HepG2 (cell line): ENCODE results near the gene TCF25. TPM values are rescaled to one million over a fixed set of nuclear protein-coding genes. Genes with fewer than 3 reads are reported as not detected.

Experiments
- ARID2 ChIP-seq: sonication (generic); formaldehyde crosslinking; IDR thresholded peaks from 2 replicates; pipeline ENCODE4 v1.8.1; 2022; ENCODE audit warnings: mild to moderate bottlenecking, missing genetic modification reagents, borderline replicate concordance
- CREB1 ChIP-seq, 2 experiments: fragments of 450-650 bp in 1 of 2; IDR thresholded peaks; 2 replicates each; pipeline ENCODE4 v1.6.1; 2016 to 2017; ENCODE audit warnings: control low read depth in 1 of 2, mild to moderate bottlenecking in 1 of 2, missing compliant biosample characterization in 1 of 2, missing genetic modification characterization in 1 of 2
- FIP1L1 ChIP-seq: fragments of 200-400 bp; formaldehyde crosslinking; IDR thresholded peaks from 2 replicates; pipeline ENCODE4 v1.6.1; 2018; ENCODE audit warnings: low read depth, mild to moderate bottlenecking, low read length, moderate library complexity, borderline replicate concordance; ENCODE audit not compliant: insufficient read depth
- FUBP1 ChIP-seq: sonication (generic); formaldehyde crosslinking; IDR thresholded peaks from 2 replicates; pipeline ENCODE4 v1.5.1; 2020; ENCODE audit warnings: missing genetic modification reagents, mild to moderate bottlenecking, borderline replicate concordance
- HNF4A ChIP-seq: sonication (generic); formaldehyde crosslinking; IDR thresholded peaks from 2 replicates; pipeline ENCODE4 v1.4.0; 2020; ENCODE audit warnings: missing genetic modification reagents
- HNRNPL ChIP-seq: fragments of 200-400 bp; formaldehyde crosslinking; IDR thresholded peaks from 2 replicates; pipeline ENCODE4 v1.6.1; 2017; ENCODE audit warnings: mild to moderate bottlenecking, low read depth, low read length
- KDM6A ChIP-seq: IDR thresholded peaks from 2 replicates; pipeline ENCODE4 v1.6.1; 2016; ENCODE audit warnings: low read depth
- MBNL3 ChIP-seq: fragments of 250-450 bp; sonication (Bioruptor Pico); conservative IDR thresholded peaks from 2 replicates; pipeline ENCODE4 v1.8.0; 2022; ENCODE audit warnings: mild to moderate bottlenecking, inconsistent platforms
- MIXL1 ChIP-seq: IDR thresholded peaks from 2 replicates; pipeline ENCODE4 v1.6.1; 2016
- MTA1 ChIP-seq: sonication (generic); formaldehyde crosslinking; IDR thresholded peaks from 2 replicates; pipeline ENCODE4 v1.4.0; 2020; ENCODE audit warnings: missing genetic modification reagents, mild to moderate bottlenecking, borderline replicate concordance
- NCOA5 ChIP-seq: sonication (generic); formaldehyde crosslinking; IDR thresholded peaks from 2 replicates; pipeline ENCODE4 v1.4.0; 2020; ENCODE audit warnings: missing genetic modification reagents
- NR1H2 ChIP-seq: sonication (generic); formaldehyde crosslinking; IDR thresholded peaks from 2 replicates; pipeline ENCODE4 v1.8.1; 2022; ENCODE audit warnings: low read depth, missing genetic modification reagents, borderline replicate concordance
- NR2F1 ChIP-seq, 2 experiments: fragments of 450-650 bp in 1 of 2; formaldehyde crosslinking in 1 of 2; IDR thresholded peaks; 2 replicates each; pipeline versions ENCODE4 v1.5.0 to v1.6.1; 2016 to 2020; ENCODE audit warnings: mild to moderate bottlenecking in 1 of 2, missing compliant biosample characterization in 1 of 2, missing genetic modification reagents in 1 of 2, moderate library complexity in 1 of 2
- PLRG1 ChIP-seq: fragments of 450-650 bp; conservative IDR thresholded peaks from 2 replicates; pipeline ENCODE4 v1.6.1; 2016
- POLR2AphosphoS2 ChIP-seq: IDR thresholded peaks from 2 replicates; pipeline ENCODE4 v1.6.1; 2011; ENCODE audit warnings: low read depth, low read length, improper control_type of control experiment
- SP2 ChIP-seq: sonication (generic); formaldehyde crosslinking; IDR thresholded peaks from 2 replicates; pipeline ENCODE4 v1.5.1; 2020; ENCODE audit warnings: mild to moderate bottlenecking, missing genetic modification reagents
- TEAD2 ChIP-seq: sonication (generic); formaldehyde crosslinking; IDR thresholded peaks from 2 replicates; pipeline ENCODE4 v1.9.0; 2021; ENCODE audit warnings: missing genetic modification reagents
- TEAD3 ChIP-seq: optimal IDR thresholded peaks from 2 replicates; pipeline ENCODE3; 2016; ENCODE audit warnings: borderline replicate concordance
- ZBTB37 ChIP-seq: sonication (generic); formaldehyde crosslinking; IDR thresholded peaks from 2 replicates; pipeline ENCODE4 v1.4.0; 2020; ENCODE audit warnings: mild to moderate bottlenecking, missing genetic modification reagents
- ZFP82 ChIP-seq: sonication (generic); formaldehyde crosslinking; IDR thresholded peaks from 2 replicates; pipeline ENCODE4 v1.5.1; 2020; ENCODE audit warnings: mild to moderate bottlenecking, missing genetic modification reagents, borderline replicate concordance
- ZNF260 ChIP-seq: sonication (generic); formaldehyde crosslinking; IDR thresholded peaks from 2 replicates; pipeline ENCODE4 v1.4.0; 2020; ENCODE audit warnings: missing genetic modification reagents, low read depth, mild to moderate bottlenecking, borderline replicate concordance
- ZNF275 ChIP-seq: sonication (generic); formaldehyde crosslinking; IDR thresholded peaks from 2 replicates; pipeline ENCODE4 v1.8.0; 2022; ENCODE audit warnings: missing genetic modification reagents, mild to moderate bottlenecking, inconsistent platforms, borderline replicate concordance
- ZNF33A ChIP-seq: sonication (generic); formaldehyde crosslinking; IDR thresholded peaks from 2 replicates; pipeline ENCODE4 v1.5.1; 2020; ENCODE audit warnings: missing genetic modification reagents, mild to moderate bottlenecking, moderate library complexity, borderline replicate concordance
- ZNF383 ChIP-seq: sonication (generic); formaldehyde crosslinking; IDR thresholded peaks from 2 replicates; pipeline ENCODE4 v1.4.0; 2020; ENCODE audit warnings: missing genetic modification reagents, mild to moderate bottlenecking, borderline replicate concordance
- ZNF576 ChIP-seq: sonication (generic); formaldehyde crosslinking; IDR thresholded peaks from 2 replicates; pipeline ENCODE4 v1.4.0; 2020; ENCODE audit warnings: mild to moderate bottlenecking, missing genetic modification reagents
- ZNF878 ChIP-seq: sonication (generic); formaldehyde crosslinking; IDR thresholded peaks from 2 replicates; pipeline ENCODE4 v1.8.1; 2023; ENCODE audit warnings: mild to moderate bottlenecking, missing genetic modification reagents, moderate library complexity
- ZNF891 ChIP-seq: sonication (generic); formaldehyde crosslinking; IDR thresholded peaks from 2 replicates; pipeline ENCODE4 v1.5.0; 2020; ENCODE audit warnings: mild to moderate bottlenecking, missing genetic modification reagents
- polyA plus RNA-seq, 8 experiments: library from polyadenylated mRNA; depleted of rRNA in 3 of 8; stranded (reverse) in 7 of 8; unstranded in 1 of 8; fragments of >200 nt; fragmentation: Illumina TruSeq in 4 of 8; extraction: Trizol in 4 of 8; gene quantifications; 2 replicates each; pipeline versions ENCODE4 v1.2.1 to v1.2.3, GENCODE V29; 2011 to 2016; ENCODE audit warnings: low read depth in 4 of 8, missing spikeins in 1 of 8, mixed read lengths in 1 of 8; ENCODE audit not compliant: insufficient read depth in 1 of 8
- total RNA-seq, 5 experiments: library from RNA; depleted of rRNA; stranded (reverse); fragments of >200 nt; fragmentation: Illumina TruSeq; extraction: Trizol; gene quantifications; 2 replicates each; pipeline ENCODE4 v1.2.3, GENCODE V29; 2016; ENCODE audit warnings: low read depth in 1 of 5

TCF25 gene
- total and polyA plus RNA-seq, 2 of the 13 experiments (the other 11 are each of a cell fraction or from before 2014, with no cell fraction given), result 138 to 206 TPM

- TF ChIP-seq ZNF891 (CRISPR knock-in tag) (no peak), NR2F1 (CRISPR knock-in tag; IDR thresholded peaks at IDR 0.05) (no peak), NR1H2 (CRISPR knock-in tag) (no peak), KDM6A (no peak), ZNF383 (CRISPR knock-in tag) (no peak), FUBP1 (CRISPR knock-in tag) (no peak), ARID2 (CRISPR knock-in tag) (no peak), ZNF33A (CRISPR knock-in tag) (no peak), TEAD2 (CRISPR knock-in tag) (no peak), SP2 (CRISPR knock-in tag) (no peak), ZFP82 (CRISPR knock-in tag) (no peak), FIP1L1 (no peak), ZNF275 (CRISPR knock-in tag) (0 out of 2 replicates have a peak, but pooled peaks have one; percentile 25), MTA1 (CRISPR knock-in tag) (no peak), ZBTB37 (no peak), ZNF878 (CRISPR knock-in tag) (no peak), ZNF576 (CRISPR knock-in tag) (0 out of 2 replicates have a peak, but pooled peaks have one; percentile 64), ZNF260 (no peak), TEAD3 (CRISPR knock-in tag) (no peak), MIXL1 (CRISPR knock-in tag) (no peak), HNF4A (CRISPR knock-in tag) (no peak), MBNL3 (CRISPR knock-in tag) (no peak), PLRG1 (no peak), POLR2AphosphoS2 (no peak), HNRNPL (no peak), CREB1 (IDR thresholded peaks at IDR 0.05) (no peak), CREB1 (CRISPR knock-in tag; IDR thresholded peaks at IDR 0.05) (no peak), NCOA5 (CRISPR knock-in tag) (no peak)
Measured at GRCh38 chr16:89924297-89924924, 51.0 kb downstream of the TCF25 start (continued).
